ENCODE results near the gene ARTN.

DNA sequence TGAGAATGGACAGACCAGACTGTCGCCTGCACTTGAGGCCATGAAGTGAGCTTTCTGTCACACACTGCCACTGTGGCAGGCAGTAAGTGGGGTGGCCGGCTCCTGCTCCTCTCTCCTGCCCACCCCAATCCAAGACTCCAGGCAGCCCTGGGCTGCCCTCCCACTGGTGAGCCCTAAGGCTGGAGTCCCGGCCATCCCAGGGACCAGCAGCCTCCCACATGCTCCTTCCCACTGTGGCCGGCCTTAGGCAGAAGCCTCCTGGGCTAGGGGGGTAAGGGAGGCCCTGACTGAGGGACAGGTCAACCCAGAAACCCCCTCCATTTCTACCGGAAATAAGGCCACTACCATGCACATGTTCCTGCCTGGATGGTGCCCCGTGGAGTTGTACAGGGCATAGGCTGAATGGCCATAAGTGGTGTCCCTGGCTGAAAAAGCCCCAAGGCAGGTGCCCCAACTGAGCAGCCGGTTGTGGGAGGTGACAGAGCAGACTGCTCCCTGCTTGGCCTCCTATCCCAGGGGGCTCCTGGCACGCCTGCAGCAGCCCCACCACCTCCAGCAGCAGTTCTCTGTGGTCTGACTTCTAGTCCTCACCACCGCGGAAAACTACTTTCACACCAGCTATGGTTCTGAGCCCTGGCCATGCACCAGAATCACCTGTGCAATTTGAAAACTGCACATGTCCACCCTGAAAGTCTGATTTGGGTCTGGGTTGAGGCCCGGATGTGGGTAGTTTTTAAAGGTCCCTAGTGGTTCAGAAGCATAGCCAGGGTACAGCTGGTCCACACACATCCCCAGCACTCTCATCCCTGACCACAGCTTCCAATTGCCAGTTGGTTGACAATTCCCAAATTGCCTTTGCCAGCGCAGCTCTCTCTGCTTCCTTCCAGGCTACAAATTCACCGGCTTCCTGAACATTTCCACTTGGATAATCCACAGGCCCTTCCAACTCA lies 1.6 kb upstream of the ARTN start:
- TF ChIP-seq YY1 (IDR thresholded peaks at IDR 0.05; ENCODE audit: insufficient read depth, insufficient read length) (no peak), SUZ12 (IDR thresholded peaks at IDR 0.05; ENCODE audit: extremely low read depth, insufficient read depth, insufficient read length) (no peak)
